ENCODE measurements around the gene CNTNAP4.

Gene CNTNAP4

GRCh38 chr16:76309639-76310335 is 32.6 kb downstream of the CNTNAP4 start:
- no peak for DNase-seq (ENCODE audit: low spot score)

GRCh38 chr16:76311260-76311659 is 34.1 kb downstream of the CNTNAP4 start:
- DNase-seq (ENCODE audit: low spot score): no peak

DNA sequence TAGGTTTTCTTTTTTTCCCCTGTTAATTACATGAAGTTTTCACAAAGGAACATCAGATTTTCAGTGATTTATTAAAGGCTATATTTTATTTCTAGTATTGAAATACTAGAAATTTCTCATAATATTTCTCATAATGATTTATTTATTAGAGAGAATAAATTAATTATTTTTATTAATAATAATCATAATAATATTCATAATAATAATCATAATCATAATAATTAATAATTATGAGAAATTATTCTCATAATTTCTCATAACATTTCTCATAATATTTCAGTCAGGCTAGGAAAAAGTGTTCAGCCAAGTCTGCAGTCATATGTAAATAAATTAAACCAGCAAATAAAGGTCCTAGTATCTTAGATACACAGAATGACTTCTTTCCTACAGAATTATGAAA is 41.4 kb downstream of the CNTNAP4 start:
- no peak for DNase-seq (ENCODE audit: low spot score)

DNA sequence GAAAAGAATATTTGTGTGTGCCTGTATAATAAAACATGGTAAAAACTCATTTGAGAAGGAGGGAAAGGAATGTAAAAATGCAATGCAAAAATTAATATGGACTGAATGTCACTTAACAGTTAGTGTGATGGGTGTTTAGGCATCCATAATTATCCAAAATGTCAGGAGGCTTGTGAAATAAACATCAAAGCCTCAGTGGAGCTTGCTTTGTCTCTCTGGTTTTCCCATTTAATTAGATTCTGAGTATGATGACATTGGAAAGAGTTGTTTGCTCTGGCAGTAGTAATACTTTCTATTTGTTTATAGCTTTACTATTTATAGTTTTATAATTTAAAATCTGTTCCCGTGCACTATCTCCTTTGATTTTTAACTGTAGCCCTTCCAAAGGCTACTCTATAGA is 51.9 kb downstream of the CNTNAP4 start:
- no peak for DNase-seq (ENCODE audit: low spot score)

DNA sequence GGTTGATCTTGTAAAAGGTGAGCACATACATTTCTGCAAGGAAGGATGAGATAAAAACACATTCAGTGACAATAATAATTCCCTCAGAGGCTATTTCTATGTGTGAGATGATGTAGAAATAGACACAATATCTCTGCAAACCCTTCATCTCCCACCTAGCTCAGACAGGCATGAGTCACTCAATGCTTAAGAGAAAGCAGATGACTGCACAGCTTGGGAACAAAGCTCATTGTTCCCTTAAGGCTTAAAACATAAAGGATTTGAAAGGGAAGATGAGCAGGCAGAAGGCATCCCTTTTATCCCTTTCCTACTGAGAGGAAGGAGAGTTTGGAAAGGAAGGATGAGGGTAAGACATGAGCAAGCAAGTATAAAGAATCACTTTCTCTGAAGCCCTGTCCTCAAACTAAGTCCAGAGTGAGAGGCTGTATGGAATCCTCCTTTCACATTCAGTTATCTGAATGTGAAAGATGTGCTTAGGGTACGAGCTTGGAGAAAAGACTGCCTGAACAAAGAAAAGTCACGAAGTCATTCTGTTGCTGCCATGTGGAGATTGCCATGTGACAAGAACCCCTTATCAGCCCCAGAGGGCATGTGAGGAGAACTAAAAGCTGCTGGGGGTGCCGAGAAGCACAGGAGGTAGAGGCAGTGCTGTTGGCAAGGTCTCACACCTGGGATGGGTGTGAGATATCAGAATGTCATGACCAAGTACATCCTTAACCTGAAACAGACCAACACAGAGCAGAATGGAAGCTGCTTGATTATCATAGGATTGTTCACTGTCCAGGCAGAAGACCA is 58.2 kb downstream of the CNTNAP4 start:
- no peak for DNase-seq (ENCODE audit: low spot score)

DNA sequence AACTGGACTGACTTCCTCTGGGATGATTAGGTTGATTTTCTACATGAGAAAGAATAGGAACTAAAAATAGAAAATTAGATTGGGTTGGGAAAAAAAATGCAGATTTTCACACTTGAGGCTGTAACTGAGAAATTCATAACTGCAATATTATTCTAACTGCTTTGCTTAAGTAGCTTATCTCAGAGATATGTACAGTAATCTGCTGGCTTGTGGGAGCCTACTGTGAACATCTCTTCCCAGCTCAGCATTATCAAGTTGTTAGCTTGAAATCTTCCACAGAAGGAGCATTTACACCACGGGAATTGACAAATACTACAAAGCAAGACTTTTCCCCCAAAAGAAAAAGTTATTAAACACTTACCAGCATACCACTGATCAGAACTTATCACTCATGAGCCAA is 58.9 kb downstream of the CNTNAP4 start:
- DNase-seq (ENCODE audit: low spot score): no peak

- no peak for DNase-seq (ENCODE audit: low spot score)
Measured at GRCh38 chr16:76338472-76338871, 61.3 kb downstream of the CNTNAP4 start.

DNA sequence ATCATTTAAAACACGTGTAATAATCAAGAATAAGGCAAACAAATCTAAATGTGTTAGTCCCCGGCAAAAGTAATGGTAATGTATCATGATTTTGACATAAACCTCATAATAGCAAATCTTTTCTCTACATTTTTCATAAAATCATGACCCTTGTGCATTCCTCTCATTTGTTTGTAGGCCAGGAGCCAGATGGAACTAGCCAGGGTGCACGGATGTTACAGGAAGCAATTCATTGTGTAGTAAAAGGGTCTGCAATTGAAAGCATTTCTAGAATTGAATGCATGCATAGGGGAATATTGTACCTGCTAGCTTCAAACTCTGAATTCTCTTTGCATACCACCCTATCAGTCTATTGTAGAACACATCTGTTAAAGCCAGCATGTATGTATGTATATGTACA is 66.6 kb downstream of the CNTNAP4 start:
- no peak for DNase-seq (ENCODE audit: low spot score)

- no peak for DNase-seq (ENCODE audit: low spot score)
Measured at GRCh38 chr16:76345163-76345661, 68.0 kb downstream of the CNTNAP4 start.

DNA sequence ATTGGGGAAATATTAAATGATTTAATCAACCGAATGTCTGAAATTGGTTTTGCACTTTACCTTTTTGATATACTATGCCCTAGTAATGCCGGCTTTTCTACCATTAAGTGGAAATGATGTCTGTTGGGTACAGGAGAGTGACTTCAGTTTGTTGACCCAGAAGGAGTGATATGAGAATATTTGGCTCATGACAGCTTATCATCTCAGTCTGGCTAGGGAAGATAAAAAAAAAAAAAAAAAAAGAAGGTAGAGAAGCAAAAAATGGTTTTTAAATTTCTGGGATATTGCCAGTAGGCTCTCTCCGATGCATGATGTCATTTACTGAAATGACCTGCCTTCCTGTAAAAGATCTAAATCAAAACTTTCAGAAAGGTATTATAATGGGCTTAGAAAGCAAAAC is 69.0 kb downstream of the CNTNAP4 start:
- no peak for DNase-seq (ENCODE audit: low spot score)

DNA sequence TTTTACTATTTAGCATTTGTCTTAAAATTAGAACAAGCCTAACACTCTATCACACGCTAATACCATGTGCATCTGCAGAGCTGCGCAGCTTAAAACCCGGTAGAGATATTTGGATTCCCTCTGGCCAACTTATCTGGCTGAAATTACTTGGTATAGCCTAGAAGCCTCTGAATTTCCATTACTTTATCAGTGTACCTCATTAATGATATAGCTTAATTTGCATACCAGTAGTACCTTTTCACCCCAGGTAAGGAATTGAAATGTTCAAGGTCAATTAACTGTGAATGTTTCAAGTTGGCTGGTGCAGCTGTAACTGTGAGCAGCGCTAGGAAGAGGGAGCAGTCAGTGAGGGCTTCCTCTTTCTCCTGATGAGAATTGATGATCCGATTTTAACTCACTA is 74.2 kb downstream of the CNTNAP4 start:
- DNase-seq (ENCODE audit: low spot score): no peak

- DNase-seq (ENCODE audit: low spot score): no peak
Measured at GRCh38 chr16:76360404-76360803, 83.2 kb downstream of the CNTNAP4 start.

DNA sequence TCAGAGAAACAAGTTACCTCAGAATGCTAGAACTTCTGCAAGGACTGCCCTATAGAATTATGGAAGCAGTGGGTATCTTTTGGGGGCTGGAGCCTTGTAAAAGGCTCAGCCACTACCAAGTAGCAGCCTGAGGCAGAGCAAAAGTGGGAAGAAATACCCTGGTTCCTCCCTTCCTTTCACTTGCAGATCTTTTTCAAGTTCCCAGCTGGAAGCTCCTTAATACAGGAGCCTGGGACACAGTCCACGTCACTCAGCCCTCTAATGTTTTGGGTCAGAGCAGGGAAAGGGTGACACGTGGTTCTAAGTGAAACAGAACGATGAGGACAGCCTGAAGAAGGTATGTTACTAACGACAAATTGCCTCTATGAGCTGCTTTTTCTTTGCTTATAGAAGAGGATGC is 93.1 kb downstream of the CNTNAP4 start:
- DNase-seq (ENCODE audit: low spot score): no peak

DNA sequence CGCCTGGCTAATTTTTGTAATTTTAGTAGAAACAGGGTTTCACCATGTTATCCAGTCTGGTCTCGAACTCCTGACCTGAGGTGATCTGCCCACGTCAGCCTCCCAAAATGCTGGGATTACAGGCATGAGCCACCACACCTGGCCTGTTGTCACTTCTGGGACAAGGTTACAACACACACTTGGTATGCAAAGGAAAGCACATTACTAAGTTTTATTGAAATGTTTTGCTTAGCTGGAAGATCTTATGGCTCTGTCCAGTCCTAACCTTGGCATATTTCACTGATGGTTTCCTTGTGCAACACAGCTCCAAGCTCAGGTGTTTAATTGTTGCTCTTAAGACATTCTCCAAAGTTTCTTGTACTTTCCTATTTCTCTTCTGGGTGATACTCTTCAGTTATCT is 94.2 kb downstream of the CNTNAP4 start:
- no peak for DNase-seq (ENCODE audit: low spot score)

- no peak for DNase-seq (ENCODE audit: low spot score)
Measured at GRCh38 chr16:76373998-76374397, 96.8 kb downstream of the CNTNAP4 start.

- no peak for DNase-seq (ENCODE audit: low spot score)
Measured at GRCh38 chr16:76376988-76377387, 99.8 kb downstream of the CNTNAP4 start.

DNA sequence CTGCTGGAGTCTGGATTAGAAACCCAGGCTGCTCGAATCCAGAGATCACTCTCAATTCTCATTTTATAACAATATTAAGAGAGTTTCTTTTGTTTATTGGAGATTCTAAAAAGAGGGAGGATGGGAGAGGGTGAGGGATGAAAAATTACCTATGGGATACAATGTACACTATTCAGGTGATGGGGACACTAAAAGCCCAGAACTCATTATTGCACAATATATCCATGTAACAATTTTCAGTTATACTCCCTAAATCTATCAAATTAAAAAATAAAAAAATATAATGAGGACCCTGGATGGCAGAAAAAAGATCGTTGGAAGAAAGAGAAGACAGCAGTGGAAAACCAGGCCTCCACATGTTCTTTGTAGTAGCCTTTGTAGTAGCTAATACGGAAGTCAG is 100.8 kb downstream of the CNTNAP4 start:
- DNase-seq (ENCODE audit: low spot score): no peak

DNA sequence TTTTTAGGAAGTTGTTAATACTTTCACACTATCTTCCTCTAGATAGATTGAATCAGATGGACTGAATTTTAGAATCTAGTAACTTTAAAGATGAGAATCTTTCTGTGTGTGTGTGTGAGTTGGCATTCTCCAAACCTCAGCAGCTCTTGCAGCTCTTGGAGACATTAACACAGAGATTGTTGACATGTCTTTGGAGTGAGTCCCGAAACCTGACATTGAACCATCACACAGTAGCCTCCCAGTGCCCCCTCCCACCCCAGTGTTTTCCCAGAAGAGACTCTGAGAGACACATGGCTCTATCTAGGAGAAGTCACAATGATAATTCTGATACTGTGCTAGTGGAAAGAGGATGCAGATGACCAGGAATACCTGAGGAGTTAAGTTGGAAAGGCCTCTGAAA is 103.9 kb downstream of the CNTNAP4 start:
- DNase-seq (ENCODE audit: low spot score): no peak

- DNase-seq (ENCODE audit: low spot score): no peak
Measured at GRCh38 chr16:76385601-76386230, 108.5 kb downstream of the CNTNAP4 start.

DNA sequence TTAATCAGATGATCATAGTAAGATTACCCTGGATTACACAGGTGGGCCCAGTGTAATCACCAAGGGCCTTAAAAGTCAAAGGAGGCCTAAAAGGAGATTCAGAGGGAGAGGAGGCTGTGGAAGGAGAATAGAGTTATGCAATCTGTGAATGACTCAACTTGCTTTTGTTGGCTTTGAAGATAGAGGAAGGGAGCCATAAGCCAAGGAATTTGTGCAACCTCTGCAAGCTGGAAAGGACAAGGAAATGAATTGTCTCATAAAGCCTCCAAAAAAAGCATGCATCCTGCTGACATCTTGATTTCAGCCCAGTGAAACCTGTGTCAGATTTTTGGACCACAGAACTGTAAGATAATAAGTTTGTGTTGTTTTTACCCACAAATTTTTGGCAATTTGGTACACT is 109.6 kb downstream of the CNTNAP4 start:
- DNase-seq (ENCODE audit: low spot score): no peak

- DNase-seq (ENCODE audit: low spot score): no peak
Measured at GRCh38 chr16:76387994-76388393, 110.8 kb downstream of the CNTNAP4 start.

GRCh38 chr16:76389126-76389525 is 111.9 kb downstream of the CNTNAP4 start:
- no peak for DNase-seq (ENCODE audit: low spot score)

GRCh38 chr16:76390476-76390875 is 113.3 kb downstream of the CNTNAP4 start:
- no peak for DNase-seq (ENCODE audit: low spot score)
